Bronchial epithelial cell (primary cell): Measurements from ENCODE around the gene SRBD1. TPM values are rescaled to one million over a fixed set of nuclear protein-coding genes. Genes with fewer than 3 reads are reported as not detected.

Experiments
- DNase-seq: peaks from one replicate; pipeline ENCODE4 v3.0.0-alpha.2; 2010; ENCODE audit warnings: low read depth
- FAIRE-seq: peaks from 2 replicates; lab custom pipeline; 2011; peaks lifted over from hg19 to GRCh38; lab: Jason Lieb, UNC
- H3K27me3 ChIP-seq: 2 replicates; pipeline ENCODE4 v1.5.1; 2011; ENCODE audit warnings: low read length; ENCODE audit not compliant: control insufficient read depth, insufficient read depth
- H3K36me3 ChIP-seq: 2 replicates; pipeline ENCODE4 v1.5.1; 2011; ENCODE audit warnings: low read length; ENCODE audit not compliant: control insufficient read depth, insufficient read depth
- H3K4me3 ChIP-seq: 2 replicates; pipeline ENCODE4 v1.5.1; 2011; ENCODE audit warnings: mild to moderate bottlenecking, low read depth, low read length, control low read depth
- total RNA-seq: library from RNA; depleted of rRNA; stranded (reverse); fragments of >200 nt; gene quantifications from 2 replicates; pipeline ENCODE4 v1.2.1, GENCODE V29; 2014
- TF ChIP-seq, protein P1 (sequence below): IDR thresholded peaks from 2 replicates; pipeline ENCODE4 v1.5.1; 2011; ENCODE audit warnings: mild to moderate bottlenecking, moderate library complexity, low read length, control low read depth, inconsistent platforms; ENCODE audit not compliant: insufficient read depth, severe bottlenecking

The SRBD1 gene
- total RNA-seq, 1 donor from 2014 or later = 12.9 TPM

DNA sequence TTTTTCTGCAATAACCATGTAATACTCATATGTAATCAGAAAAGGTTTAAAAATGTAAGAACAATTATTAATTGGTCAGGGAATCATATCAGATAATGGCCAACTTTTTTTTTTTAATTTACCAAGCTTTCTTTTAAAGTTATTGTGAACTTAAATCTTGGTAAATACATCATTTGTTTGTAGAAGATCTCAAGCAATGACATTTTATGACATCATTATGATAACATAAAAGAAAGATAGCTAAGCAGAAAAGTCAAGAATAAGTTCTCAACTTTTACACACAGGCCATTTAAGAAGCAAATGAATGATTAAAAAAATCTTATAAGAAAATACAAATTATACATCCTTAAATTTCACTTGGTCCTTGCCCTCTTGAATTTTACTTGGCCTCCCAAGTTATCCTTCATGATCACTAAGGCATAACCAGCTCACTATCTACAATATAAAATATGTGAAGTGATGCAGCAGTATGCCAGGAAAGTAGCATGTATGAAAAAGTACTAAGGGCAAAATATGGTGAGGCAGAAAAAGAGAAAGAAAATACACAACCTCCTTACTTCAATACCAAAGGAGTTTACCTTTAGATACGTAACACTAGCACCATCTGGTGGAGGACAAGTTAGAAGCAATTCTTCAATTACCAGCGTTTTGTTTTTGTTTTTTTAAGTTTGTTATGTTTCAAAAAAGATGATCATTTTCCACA, 116.6 kb downstream of the SRBD1 start:
- Histone ChIP-seq H3K27me3 (no peaks in the 10 kb centered on the region), H3K36me3 (no peaks in the 10 kb centered on the region), H3K4me3 (no peak overlapping the region)
- TF ChIP-seq, protein P1, sequence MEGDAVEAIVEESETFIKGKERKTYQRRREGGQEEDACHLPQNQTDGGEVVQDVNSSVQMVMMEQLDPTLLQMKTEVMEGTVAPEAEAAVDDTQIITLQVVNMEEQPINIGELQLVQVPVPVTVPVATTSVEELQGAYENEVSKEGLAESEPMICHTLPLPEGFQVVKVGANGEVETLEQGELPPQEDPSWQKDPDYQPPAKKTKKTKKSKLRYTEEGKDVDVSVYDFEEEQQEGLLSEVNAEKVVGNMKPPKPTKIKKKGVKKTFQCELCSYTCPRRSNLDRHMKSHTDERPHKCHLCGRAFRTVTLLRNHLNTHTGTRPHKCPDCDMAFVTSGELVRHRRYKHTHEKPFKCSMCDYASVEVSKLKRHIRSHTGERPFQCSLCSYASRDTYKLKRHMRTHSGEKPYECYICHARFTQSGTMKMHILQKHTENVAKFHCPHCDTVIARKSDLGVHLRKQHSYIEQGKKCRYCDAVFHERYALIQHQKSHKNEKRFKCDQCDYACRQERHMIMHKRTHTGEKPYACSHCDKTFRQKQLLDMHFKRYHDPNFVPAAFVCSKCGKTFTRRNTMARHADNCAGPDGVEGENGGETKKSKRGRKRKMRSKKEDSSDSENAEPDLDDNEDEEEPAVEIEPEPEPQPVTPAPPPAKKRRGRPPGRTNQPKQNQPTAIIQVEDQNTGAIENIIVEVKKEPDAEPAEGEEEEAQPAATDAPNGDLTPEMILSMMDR = peak; percentile 53
- DNase-seq = peak; percentile 63
- no peak for FAIRE-seq

DNA sequence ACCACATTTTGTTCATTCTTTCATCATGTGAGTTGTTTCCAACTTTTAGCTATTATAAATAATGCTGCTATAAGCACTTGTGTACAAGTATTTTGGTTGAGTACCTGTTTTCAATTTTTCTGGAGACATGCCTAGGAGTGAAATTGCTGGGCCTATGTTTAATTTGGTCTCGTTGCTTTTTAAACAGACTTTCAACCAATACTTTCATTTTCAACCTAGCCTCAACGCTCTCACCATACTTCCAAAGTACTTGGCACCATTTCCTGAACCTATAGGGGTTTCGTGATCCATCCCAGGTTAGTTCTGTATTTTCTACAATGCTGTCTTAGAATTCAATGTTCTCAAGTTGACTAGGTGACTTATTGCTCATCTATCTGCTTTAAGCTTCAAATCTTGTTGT, 126.1 kb downstream of the SRBD1 start:
- Histone ChIP-seq H3K27me3 (no peaks in the 10 kb centered on the region), H3K36me3 (no peaks in the 10 kb centered on the region), H3K4me3 (no peak overlapping the region)
- FAIRE-seq = no peak
- DNase-seq = no peak
- TF ChIP-seq, protein P1 = no peak

DNA sequence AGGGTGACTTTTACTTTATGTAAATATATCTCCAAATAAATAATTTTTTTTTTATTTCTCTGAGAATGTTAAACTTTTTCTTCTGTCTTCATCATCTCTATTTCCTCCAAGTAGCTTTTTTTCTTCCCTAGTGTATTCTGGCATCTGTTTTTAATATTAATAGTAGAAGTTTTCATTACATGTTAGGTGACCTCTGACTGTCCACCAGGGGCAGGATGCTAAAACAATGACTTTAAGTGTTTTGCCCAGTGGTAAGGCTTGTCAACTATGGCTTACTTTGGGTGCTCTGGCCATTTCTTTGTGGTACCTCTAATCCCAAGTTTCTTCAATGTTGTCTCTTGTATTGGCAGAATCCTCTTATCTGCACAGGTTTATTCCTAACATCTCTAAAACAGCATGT, 127.1 kb downstream of the SRBD1 start:
- Histone ChIP-seq H3K27me3 (no peaks in the 10 kb centered on the region), H3K4me3 (no peak overlapping the region), H3K36me3 (no peaks in the 10 kb centered on the region)
- no peak for FAIRE-seq
- TF ChIP-seq, protein P1 = no peak
- DNase-seq = no peak

DNA sequence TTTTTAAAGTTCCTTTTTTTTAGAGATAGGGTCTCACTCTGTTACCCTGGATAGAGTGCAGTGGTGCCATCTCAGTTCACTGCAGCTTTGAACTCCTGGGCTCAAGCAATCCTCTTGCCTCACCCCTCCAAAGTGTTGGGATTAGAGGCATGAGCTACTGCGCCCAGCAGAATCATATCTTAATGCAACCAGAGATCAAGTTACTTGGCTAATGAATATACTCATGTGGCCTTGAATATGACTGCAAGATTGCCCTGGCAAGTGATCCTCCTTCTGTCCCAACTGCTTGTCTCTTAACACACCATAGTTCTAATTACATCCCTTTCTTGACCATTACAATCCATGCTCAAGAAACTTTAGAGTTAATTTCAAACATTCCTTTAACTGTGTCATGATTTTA, 133.5 kb downstream of the SRBD1 start:
- FAIRE-seq = no peak
- TF ChIP-seq, protein P1 = no peak
- no peak for DNase-seq
- no peak overlapping the region for H3K4me3 ChIP-seq
- no peaks in the 10 kb centered on the region for H3K36me3 ChIP-seq
- no peaks in the 10 kb centered on the region for H3K27me3 ChIP-seq

DNA sequence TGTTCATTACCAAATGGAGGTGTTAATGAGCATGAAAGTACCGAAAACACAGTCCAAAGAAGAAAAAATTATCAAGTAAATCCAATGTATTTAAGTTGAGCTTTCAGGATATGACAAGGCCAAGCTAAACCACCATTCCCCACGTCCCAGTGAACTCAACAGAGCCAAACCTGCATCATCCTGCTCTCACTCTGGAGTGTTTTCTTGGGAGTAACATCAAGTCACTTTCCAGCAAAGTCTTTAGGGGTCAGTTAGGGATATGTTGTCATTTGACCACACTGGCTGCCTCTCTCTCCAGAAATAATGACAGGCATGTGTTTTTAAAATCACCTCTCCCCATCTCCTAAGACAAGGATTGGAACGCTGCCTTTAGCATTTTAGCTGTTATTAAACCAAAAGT, 140.5 kb downstream of the SRBD1 start:
- TF ChIP-seq, protein P1 = no peak
- H3K36me3 ChIP-seq = no peaks in the 10 kb centered on the region
- peak; percentile 50 for DNase-seq
- no peaks in the 10 kb centered on the region for H3K27me3 ChIP-seq
- no peak for FAIRE-seq
- H3K4me3 ChIP-seq = no peak overlapping the region
